GM21381 (cell line): ENCODE measurements around the gene KAZN.

ENCODE experiments used
- ATAC-seq: cut with Tn5 transposase; IDR thresholded peaks from one replicate; pipeline ENCODE4 v1.9.1; 2021; ENCODE audit warnings: mild to moderate bottlenecking, moderate library complexity; ENCODE audit not compliant: unreplicated experiment

Gene KAZN

GRCh38 chr1:15158506-15159165, 560.2 kb downstream of the KAZN start:
- ATAC-seq, result no peak

- ATAC-seq, result no peak
Measured at GRCh38 chr1:15159166-15159555, 560.7 kb downstream of the KAZN start.

- no peak for ATAC-seq
Measured at GRCh38 chr1:15160626-15161025, 562.1 kb downstream of the KAZN start.

- ATAC-seq, result no peak
Measured at GRCh38 chr1:15167386-15167785, 568.9 kb downstream of the KAZN start.
